GM12878 (cell line): ENCODE data around the gene THOC6. TPM values are rescaled to one million over a fixed set of nuclear protein-coding genes. Genes with fewer than 3 reads are reported as not detected.

Source experiments
- ATAC-seq: fragments of 200-7000 bp; cut with Tn5 transposase; 3 replicates; pipeline ENCODE4 v1.9.1; 2020; ENCODE audit warnings: mild to moderate bottlenecking, moderate library complexity
- BruUV-seq: library from RNA; stranded (reverse); fragments of 400-500 nt; replicated peaks from 2 replicates; lab custom pipeline; 2021; lab: Mats Ljungman, UMichigan
- CTCF ChIA-PET: fragments of 300-600 bp; sonication (Branson Sonifier 250); formaldehyde crosslinking; extraction: SDS; loops from one replicate; lab custom pipeline; 2021; ENCODE audit warnings: inconsistent platforms; lab: Yijun Ruan, JAX
- POLR2A ChIA-PET: fragments of 350-600 bp; formaldehyde crosslinking; extraction: SDS; loops from one replicate; lab custom pipeline; 2021; ENCODE audit warnings: inconsistent platforms; lab: Charles Lee
- RAD21 ChIA-PET: fragments of 300-600 bp; sonication (Branson Sonifier 250); formaldehyde crosslinking; loops from one replicate; lab custom pipeline; 2023; ENCODE audit warnings: antibody characterized with exemption; ENCODE audit not compliant: unreplicated experiment; lab: Charles Lee
- SMC1A ChIA-PET: fragments of 300-600 bp; sonication (Branson Sonifier 250); formaldehyde crosslinking; loops from one replicate; lab custom pipeline; 2023; ENCODE audit not compliant: unreplicated experiment, uncharacterized antibody; lab: Charles Lee
- DNase-seq: peaks from one replicate; pipeline ENCODE4 v3.0.0-alpha.2; 2011; ENCODE audit warnings: low read depth, low spot score
- FAIRE-seq: peaks from 3 replicates; lab custom pipeline; 2011; peaks lifted over from hg19 to GRCh38; lab: Jason Lieb, UNC
- H2AFZ ChIP-seq: 2 replicates; pipeline ENCODE4 v1.6.0; 2011; ENCODE audit warnings: low read depth, low read length, control low read depth; ENCODE audit not compliant: control insufficient read depth
- H3K27ac ChIP-seq: 2 replicates; pipeline ENCODE4 v1.5.1; 2011; ENCODE audit warnings: control low read depth; ENCODE audit not compliant: control insufficient read depth, insufficient read depth
- H3K27me3 ChIP-seq, 2 experiments: replicated peaks in 1 of 2; 2 replicates each; pipeline versions ENCODE4 v1.6.0 to v1.6.1; 2011; ENCODE audit warnings: low read length in 1 of 2; ENCODE audit not compliant: control insufficient read depth in 2 of 2, insufficient read depth in 2 of 2
- H3K36me3 ChIP-seq, 2 experiments: 2 replicates each; pipeline ENCODE4 v1.5.1; 2011; ENCODE audit warnings: low read length in 1 of 2; ENCODE audit not compliant: control insufficient read depth in 2 of 2, insufficient read depth in 2 of 2
- H3K4me1 ChIP-seq: 2 replicates; pipeline ENCODE4 v1.6.1; 2011; ENCODE audit warnings: mild to moderate bottlenecking, low read length, moderate library complexity, mixed read lengths; ENCODE audit not compliant: control insufficient read depth, insufficient read depth
- H3K4me2 ChIP-seq: 2 replicates; pipeline ENCODE4 v1.6.0; 2011; ENCODE audit warnings: control low read depth; ENCODE audit not compliant: control insufficient read depth, insufficient read depth
- H3K4me3 ChIP-seq: fragments of 200-600 bp; sonication (generic); 2 replicates; pipeline ENCODE4 v1.5.1; 2016
- H3K79me2 ChIP-seq: 2 replicates; pipeline ENCODE4 v1.6.0; 2011; ENCODE audit warnings: low read length; ENCODE audit not compliant: control insufficient read depth, insufficient read depth
- H3K9ac ChIP-seq: 2 replicates; pipeline ENCODE4 v1.8.0; 2011; ENCODE audit warnings: low read length, control low read depth, mixed read lengths; ENCODE audit not compliant: control insufficient read depth, insufficient read depth
- H3K9me3 ChIP-seq: replicated peaks from 3 replicates; pipeline ENCODE4 v1.5.1; 2011; ENCODE audit warnings: mild to moderate bottlenecking, low read length; ENCODE audit not compliant: control insufficient read depth, insufficient read depth
- H4K20me1 ChIP-seq: 2 replicates; pipeline ENCODE4 v1.6.0; 2011; ENCODE audit not compliant: control insufficient read depth, insufficient read depth
- EED ChIP-seq: sonication (generic); IDR thresholded peaks from 2 replicates; pipeline ENCODE4 v1.6.1; 2016; ENCODE audit warnings: antibody characterized with exemption, low read depth
- EGR1 ChIP-seq, 2 experiments: IDR thresholded peaks; 1 replicate in 1 of 2; 2 replicates in 1 of 2; pipeline ENCODE4 v1.6.1; 2011 to 2012; ENCODE audit warnings: low read depth in 2 of 2, low read length in 2 of 2, borderline replicate concordance in 1 of 2, mild to moderate bottlenecking in 1 of 2, moderate library complexity in 1 of 2
- IKZF2 ChIP-seq, 2 experiments: fragments of 450-650 bp; IDR thresholded peaks; 2 replicates each; pipeline ENCODE4 v1.6.1; 2017; ENCODE audit warnings: mild to moderate bottlenecking in 2 of 2, moderate library complexity in 2 of 2
- JUNB ChIP-seq: IDR thresholded peaks from 2 replicates; pipeline ENCODE4 v1.6.1; 2016; ENCODE audit warnings: antibody characterized with exemption, mild to moderate bottlenecking
- JUND ChIP-seq: IDR thresholded peaks from 2 replicates; pipeline ENCODE4 v1.6.1; 2012; ENCODE audit warnings: low read depth, mild to moderate bottlenecking, low read length, improper control_type of control experiment, moderate library complexity
- MAX ChIP-seq: IDR thresholded peaks from 2 replicates; pipeline ENCODE4 v1.6.1; 2012; ENCODE audit warnings: low read depth, low read length, improper control_type of control experiment
- TAF1 ChIP-seq: IDR thresholded peaks from 2 replicates; pipeline ENCODE4 v1.6.1; 2011; ENCODE audit warnings: mild to moderate bottlenecking, low read depth, low read length, borderline replicate concordance
- WGBS: methylation state at CpG from one replicate; pipeline ENCODE4 v1.1.6; 2016; ENCODE audit warnings: low lambda C conversion rate; ENCODE audit not compliant: insufficient replicate concordance, insufficient coverage; ENCODE audit errors: missing lambda C conversion rate; 5-methylcytosine and 5-hydroxymethylcytosine counted together
- in situ Hi-C: fragments of 300-500 bp; cut with MboI; formaldehyde crosslinking; loops from 9 replicates; pipeline ENCODE4 v1.14.3; 2018; ENCODE audit warnings: mixed read lengths
- intact Hi-C: fragments of 100-400 bp; cut with micrococcal nuclease; formaldehyde crosslinking; loops from one replicate; pipeline ENCODE4 v1.14.2; 2022; ENCODE audit not compliant: unreplicated experiment
- polyA plus RNA-seq, 11 experiments: library from polyadenylated mRNA; depleted of rRNA in 4 of 11; unstranded in 6 of 11; stranded (reverse) in 5 of 11; fragments of >200 nt; fragmentation: Nextera tagmentation in 4 of 11; fragmentation: Illumina TruSeq in 1 of 11; extraction: Ambion mirVana in 4 of 11; extraction: Trizol in 1 of 11; gene quantifications; 1 replicate in 1 of 11; 2 replicates in 10 of 11; pipeline versions ENCODE4 v1.2.1 to v1.2.3, GENCODE V29; 2011 to 2016; ENCODE audit warnings: inconsistent platforms in 2 of 11, missing spikeins in 2 of 11, low read depth in 1 of 11
- total RNA-seq, 4 experiments: library from RNA; depleted of rRNA in 3 of 4; stranded (reverse); fragments of >200 nt in 3 of 4; fragmentation: Illumina TruSeq in 1 of 4; extraction: Trizol in 1 of 4; gene quantifications; 2 replicates each; pipeline versions ENCODE4 v1.2.1 to v1.2.3, GENCODE V29; 2013 to 2021

The THOC6 gene
- total and polyA plus RNA-seq, 10 of the 15 experiments (the other 5 are each of a cell fraction or from before 2014, with no cell fraction given), result 1.0 to 54.4 (median 27.9) TPM

- Histone ChIP-seq H3K79me2 (no peaks in the 10 kb centered on the region), H3K36me3 (peaks cover 4 to 5% of the 10 kb centered on the region in 2 experiments; a peak in 3 of 4 replicates), H3K9me3 (no peaks in the 10 kb centered on the region), H3K9ac (no peak overlapping the region), H3K4me2 (peak overlapping the region; percentile 83), H3K4me3 (peak overlapping the region; percentile 87), H3K27me3 (no peaks in the 10 kb centered on the region), H2AFZ (no peak overlapping the region), H3K27ac (no peak overlapping the region; the same call in 1 of the 2 replicates), H4K20me1 (no peaks in the 10 kb centered on the region), H3K4me1 (peaks cover 25% of the 10 kb centered on the region)
- ChIA-PET SMC1A (interaction anchor here (0.7 to 10.1 kb wide), 6 partner anchors 9 to 108 kb away, joined by 3 to 91 read pairs (median 4); no protein-coding TSS in a partner anchor), POLR2A (interaction anchor here (1.0 to 2.4 kb wide), 4 partner anchors 18 to 128 kb away, joined by 3 to 7 read pairs (median 6); partner anchors contain the start of gene ZNF213), CTCF (interaction anchor here (0.5 to 18.2 kb wide), 6 partner anchors 8 to 1327 kb away, joined by 3 to 421 read pairs (median 6); no protein-coding TSS in a partner anchor), RAD21 (interaction anchor here (0.6 to 4.4 kb wide), 4 partner anchors 9 to 36 kb away, joined by 3 to 34 read pairs (median 6); no protein-coding TSS in a partner anchor)
- intact Hi-C loops (no loop called here), in situ Hi-C loops (no loop called here)
- TF ChIP-seq JUNB (peak; percentile 52; the same call in 1 of the 2 replicates), EED (0 out of 2 replicates have a peak, but pooled peaks have one; percentile 20), JUND (peak; percentile 40; the same call in 1 of the 2 replicates), IKZF2 (IDR thresholded peaks at IDR 0.05) (peak; percentile 17 to 19; a peak in 1 of 4 replicates), TAF1 (no peak), EGR1 (IDR thresholded peaks at IDR 0.05; ENCODE audit: borderline replicate concordance in 1 of 2, low read depth in 2 of 2, low read length in 2 of 2) (peak in 1 of 2 experiments; percentile 94; a peak in 2 of 3 replicates), MAX (no peak)
- no TSS peak for BruUV-seq
- FAIRE-seq (peak; percentile 59), DNase-seq (no peak), ATAC-seq (peak; percentile 19)
- 15% methylated on average over 8 of the region's 8 CpGs for WGBS
Measured at GRCh38 chr16:3022208-3022683, 1.6 kb upstream of the THOC6 start.
